Endometrium (tissue), 2 donors: ENCODE measurements around the gene USP40.

Experiments
- FAIRE-seq: peaks from 2 replicates; lab custom pipeline; 2012; peaks lifted over from hg19 to GRCh38; lab: Jason Lieb, UNC
- donor health status: control.
- donor health status: control.

USP40 gene

GRCh38 chr2:233556881-233557736, 9.5 kb downstream of the USP40 start:
- FAIRE-seq: no peak

- no peak for FAIRE-seq
These were observed 13.2 kb downstream of the USP40 start for GRCh38 chr2:233553366-233553765.

GRCh38 chr2:233551491-233551890, 15.1 kb downstream of the USP40 start:
- FAIRE-seq: no peak

GRCh38 chr2:233546774-233547173, 19.8 kb downstream of the USP40 start:
- FAIRE-seq: no peak

GRCh38 chr2:233546101-233546500, 20.5 kb downstream of the USP40 start:
- FAIRE-seq: no peak

GRCh38 chr2:233544200-233544610, 22.4 kb downstream of the USP40 start:
- no peak for FAIRE-seq

GRCh38 chr2:233542507-233542906, 24.1 kb downstream of the USP40 start:
- FAIRE-seq: no peak

- FAIRE-seq: no peak
These were observed 27.8 kb downstream of the USP40 start for GRCh38 chr2:233538741-233539140.

- FAIRE-seq: no peak
These were observed 31.3 kb downstream of the USP40 start for GRCh38 chr2:233535271-233535670.

GRCh38 chr2:233532971-233533370, 33.6 kb downstream of the USP40 start:
- no peak for FAIRE-seq

GRCh38 chr2:233531955-233532354, 34.6 kb downstream of the USP40 start:
- FAIRE-seq: no peak

- FAIRE-seq: no peak
These were observed 36.2 kb downstream of the USP40 start for GRCh38 chr2:233530381-233530780.

- no peak for FAIRE-seq
These were observed 38.4 kb downstream of the USP40 start for GRCh38 chr2:233528182-233528581.

- no peak for FAIRE-seq
These were observed 40.8 kb downstream of the USP40 start for GRCh38 chr2:233525791-233526190.

GRCh38 chr2:233519787-233520611, 46.6 kb downstream of the USP40 start:
- FAIRE-seq: no peak

GRCh38 chr2:233513953-233514655, 52.5 kb downstream of the USP40 start:
- no peak for FAIRE-seq

GRCh38 chr2:233503947-233504637, 62.5 kb downstream of the USP40 start:
- no peak for FAIRE-seq

- no peak for FAIRE-seq
These were observed 63.1 kb downstream of the USP40 start for GRCh38 chr2:233503481-233503880.

- FAIRE-seq: no peak
These were observed 65.1 kb downstream of the USP40 start for GRCh38 chr2:233501198-233502076.

GRCh38 chr2:233499928-233500327, 66.7 kb downstream of the USP40 start:
- no peak for FAIRE-seq

- no peak for FAIRE-seq
These were observed 68.5 kb downstream of the USP40 start for GRCh38 chr2:233498126-233498525.
